HG02588 (cell line): ENCODE data around the gene BTNL8.
A peak's percentile ranks its signal among the peaks of the same experiment; 100 is the strongest.

Experiments used
- ATAC-seq: cut with Tn5 transposase; IDR thresholded peaks from one replicate; pipeline ENCODE4 v1.9.1; 2021; ENCODE audit warnings: mild to moderate bottlenecking, moderate library complexity; ENCODE audit not compliant: unreplicated experiment

The BTNL8 gene

GRCh38 chr5:180898621-180899246 lies at the start of gene BTNL8:
Gene BTNL8, plus strand, starts transcription at chr5:180899159. Its CDS starts 152 bp downstream, at chr5:180899311.
- ATAC-seq: no peak

- ATAC-seq: no peak
These were observed 49.1 kb upstream of the BTNL8 start for GRCh38 chr5:180849827-180850226.

GRCh38 chr5:180850434-180851078 lies 48.4 kb upstream of the BTNL8 start:
- ATAC-seq: no peak

- ATAC-seq: no peak
These were observed 46.5 kb upstream of the BTNL8 start for GRCh38 chr5:180852495-180852894.

GRCh38 chr5:180853121-180853847 lies 45.7 kb upstream of the BTNL8 start:
- no peak for ATAC-seq

GRCh38 chr5:180853848-180854176 lies 45.1 kb upstream of the BTNL8 start:
- ATAC-seq: no peak

GRCh38 chr5:180858586-180858985 lies 40.4 kb upstream of the BTNL8 start:
- ATAC-seq: no peak

- ATAC-seq: peak; percentile 30
These were observed 38.6 kb upstream of the BTNL8 start for GRCh38 chr5:180860273-180860886.

GRCh38 chr5:180860887-180861822 lies 37.8 kb upstream of the BTNL8 start, which contains the start of gene ZFP62:
Gene ZFP62, minus strand, starts transcription at chr5:180861276. Its CDS starts 57 bp downstream, at chr5:180861219.
- ATAC-seq: peak; percentile 89

GRCh38 chr5:180862645-180863044 lies 36.3 kb upstream of the BTNL8 start:
- ATAC-seq: no peak

- ATAC-seq: no peak
These were observed 32.8 kb upstream of the BTNL8 start for GRCh38 chr5:180865981-180866695.

GRCh38 chr5:180866985-180867384 lies 32.0 kb upstream of the BTNL8 start:
- ATAC-seq: no peak

- no peak for ATAC-seq
These were observed 30.0 kb upstream of the BTNL8 start for GRCh38 chr5:180868960-180869359.

GRCh38 chr5:180869587-180869986 lies 29.4 kb upstream of the BTNL8 start:
- ATAC-seq: no peak

- ATAC-seq: no peak
These were observed 28.5 kb upstream of the BTNL8 start for GRCh38 chr5:180870276-180871068.

- no peak for ATAC-seq
These were observed 26.5 kb upstream of the BTNL8 start for GRCh38 chr5:180872419-180872818.

- no peak for ATAC-seq
These were observed 25.1 kb upstream of the BTNL8 start for GRCh38 chr5:180873615-180874520.
